Lower leg skin (tissue), 4 donors: ENCODE data around the gene SOX6. TPM values are rescaled to one million over a fixed set of nuclear protein-coding genes. Genes with fewer than 3 reads are reported as not detected.
A peak's percentile ranks its signal among the peaks of the same experiment; 100 is the strongest.

Experiments used
- DNase-seq, 2 donors: peaks; one replicate each; pipeline ENCODE4 v3.0.0-alpha.2; 2019; ENCODE audit warnings: low spot score in 2 of 2
- H3K4me3 ChIP-seq: fragments of 200-600 bp; sonication (generic); 2 replicates; pipeline ENCODE4 v1.5.1; 2017; ENCODE audit warnings: mild to moderate bottlenecking, low read depth; ENCODE audit not compliant: poor library complexity, severe bottlenecking
- CTCF ChIP-seq, 3 donors: fragments of 450-650 bp; IDR thresholded peaks; one replicate each; pipeline ENCODE4 v1.5.1; 2016; ENCODE audit warnings: antibody characterized with exemption in 3 of 3, mild to moderate bottlenecking in 3 of 3, moderate library complexity in 2 of 3
- POLR2A ChIP-seq, 2 donors: fragments of 450-650 bp; IDR thresholded peaks; one replicate each; pipeline ENCODE4 v1.6.1; 2016 to 2017; ENCODE audit warnings: antibody characterized with exemption in 2 of 2, mild to moderate bottlenecking in 1 of 2, moderate library complexity in 1 of 2
- WGBS, 2 donors: methylation state at CpG; one replicate each; pipeline ENCODE4 v1.1.5; 2018; 5-methylcytosine and 5-hydroxymethylcytosine counted together
- intact Hi-C: fragments of 100-400 bp; cut with DNase I; formaldehyde crosslinking; loops from one replicate; pipeline ENCODE4 v1.15.0; 2023; ENCODE audit warnings: low total_unique reads
- total RNA-seq, 4 donors: library from RNA; depleted of rRNA; stranded (reverse); fragments of >200 nt; gene quantifications; one replicate each; pipeline ENCODE4 v1.1.0, GENCODE V29; 2016

Gene SOX6
- total RNA-seq, 4 donors from 2014 or later, result 11.2 to 31.8 (median 11.6) TPM

GRCh38 chr11:16098526-16099205, 257.7 kb downstream of the SOX6 start:
- 49 to 59% methylated on average over 3 of the region's 3 CpGs for WGBS, 2 donors
- H3K4me3 ChIP-seq, result no peak overlapping the region
- no peak for DNase-seq
- intact Hi-C loops, result no loop called here
- TF ChIP-seq CTCF (IDR thresholded peaks at IDR 0.05) (no peak), POLR2A (IDR thresholded peaks at IDR 0.05) (no peak)

GRCh38 chr11:16097543-16097942, 258.8 kb downstream of the SOX6 start:
- 47 to 65% methylated on average over 2 of the region's 2 CpGs for WGBS, 2 donors
- H3K4me3 ChIP-seq, result no peak overlapping the region
- DNase-seq, result peak in 1 of 2 donors; percentile 27
- intact Hi-C loops, result no loop called here
- TF ChIP-seq CTCF (IDR thresholded peaks at IDR 0.05), result no peak

- no peak for DNase-seq
- intact Hi-C loops, result no loop called here
- TF ChIP-seq CTCF (IDR thresholded peaks at IDR 0.05) (no peak), POLR2A (IDR thresholded peaks at IDR 0.05) (no peak)
- H3K4me3 ChIP-seq, result no peak overlapping the region
- WGBS, 2 donors, result 88 to 91% methylated on average over 2 of the region's 2 CpGs
These were observed 260.0 kb downstream of the SOX6 start for GRCh38 chr11:16096336-16096735.

- H3K4me3 ChIP-seq, result no peak overlapping the region
- WGBS, 2 donors, result 65 to 71% methylated on average over 1 of the region's 1 CpG
- DNase-seq, result no peak
- TF ChIP-seq CTCF (IDR thresholded peaks at IDR 0.05) (no peak), POLR2A (IDR thresholded peaks at IDR 0.05) (no peak)
- intact Hi-C loops, result no loop called here
These were observed 260.6 kb downstream of the SOX6 start for GRCh38 chr11:16095756-16096155.

GRCh38 chr11:16093889-16094653, 262.3 kb downstream of the SOX6 start:
- WGBS, 2 donors, result 78 to 84% methylated on average over 3 of the region's 3 CpGs
- DNase-seq, result no peak
- intact Hi-C loops, result no loop called here
- TF ChIP-seq CTCF (IDR thresholded peaks at IDR 0.05) (no peak), POLR2A (IDR thresholded peaks at IDR 0.05) (no peak)
- no peak overlapping the region for H3K4me3 ChIP-seq
